Kidney (tissue), 14 donors: ENCODE measurements around the gene HMGN3. TPM values are rescaled to one million over a fixed set of nuclear protein-coding genes. Genes with fewer than 3 reads are reported as not detected.

Experiments
- DNase-seq, 5 donors: peaks; one replicate each; pipeline ENCODE4 v3.0.0-alpha.2; 2013 to 2020
- FAIRE-seq: peaks from 2 replicates; lab custom pipeline; 2012; peaks lifted over from hg19 to GRCh38; lab: Jason Lieb, UNC
- H3K27ac ChIP-seq, 2 donors: one replicate each; pipeline ENCODE4 v1.7.0; 2013; ENCODE audit warnings: low read depth in 2 of 2, low read length in 2 of 2, inconsistent platforms in 1 of 2
- H3K27me3 ChIP-seq: one replicate; pipeline ENCODE4 v1.7.1; 2013; ENCODE audit warnings: low read length, inconsistent platforms; ENCODE audit not compliant: control insufficient read depth, insufficient read depth
- H3K36me3 ChIP-seq, 3 donors: one replicate each; pipeline versions ENCODE4 v1.7.0 to v1.7.1; 2013; ENCODE audit warnings: low read length in 3 of 3, control low read depth in 1 of 3, inconsistent platforms in 1 of 3; ENCODE audit not compliant: insufficient read depth in 3 of 3, control insufficient read depth in 2 of 3
- H3K4me1 ChIP-seq, 3 donors: one replicate each; pipeline versions ENCODE4 v1.7.0 to v1.7.1; 2013; ENCODE audit warnings: low read length in 3 of 3, inconsistent platforms in 1 of 3, low read depth in 1 of 3; ENCODE audit not compliant: control insufficient read depth in 2 of 3, insufficient read depth in 2 of 3
- H3K4me3 ChIP-seq, 3 donors: one replicate each; pipeline versions ENCODE4 v1.7.0 to v1.8.1; 2013; ENCODE audit warnings: low read length in 3 of 3, control low read depth in 1 of 3, inconsistent platforms in 1 of 3
- H3K9ac ChIP-seq, 3 donors: one replicate each; pipeline versions ENCODE4 v1.7.0 to v1.7.1; 2013; ENCODE audit warnings: low read length in 3 of 3, control low read depth in 1 of 3, inconsistent platforms in 1 of 3
- H3K9me3 ChIP-seq, 3 donors: one replicate each; pipeline versions ENCODE4 v1.7.0 to v1.7.1; 2013; ENCODE audit warnings: low read length in 3 of 3, control low read depth in 1 of 3, inconsistent platforms in 1 of 3; ENCODE audit not compliant: control insufficient read depth in 2 of 3, insufficient read depth in 1 of 3
- CTCF ChIP-seq: IDR thresholded peaks from 3 replicates; pipeline ENCODE4 v1.5.1; 2012; ENCODE audit warnings: mild to moderate bottlenecking, moderate library complexity, borderline replicate concordance; ENCODE audit not compliant: insufficient read depth; ENCODE audit errors: extremely low read depth
- intact Hi-C: fragments of 100-400 bp; cut with DNase I; formaldehyde crosslinking; loops from one replicate; pipeline ENCODE4 v1.11.1; 2022
- polyA plus RNA-seq: library from polyadenylated mRNA; stranded (reverse); fragments of 350-450 nt; fragmentation: Illumina TruSeq; extraction: RNeasy Lipid Tissue Mini Kit (QIAGEN cat#74804); gene quantifications from one replicate; pipeline ENCODE4 v1.2.3, GENCODE V29; 2014; ENCODE audit warnings: low read depth, low replicate concordance; ENCODE audit not compliant: insufficient read depth
- total RNA-seq: library from RNA; stranded (reverse); fragmentation: NEBNext Ultra II Directional; extraction: Animal tissue kit (Norgen Biotek cat#: 25700); gene quantifications from one replicate; pipeline ENCODE4 v1.2.1, GENCODE V29; 2021
- donor health status: control.
- donor health status: control.
- donor health status: control.
- donor health status: control.
- donor health status: control.
- donor health status: DM: yes; HTN: yes; CAD: no.
- donor health status: Normal renal cell carcinoma (clear cell type).

Gene HMGN3
- total and polyA plus RNA-seq, 2 donors from 2014 or later, result 110 to 314 TPM

- TF ChIP-seq CTCF, result no peak
- intact Hi-C loops, result no loop called here
- DNase-seq, result no peak
- no peak for FAIRE-seq
- H3K27ac ChIP-seq, result no peak overlapping the region
- peaks cover 0 to 4% (median 0%) of the 10 kb centered on the region in 3 donors for H3K9me3 ChIP-seq
- no peaks in the 10 kb centered on the region for H3K4me1 ChIP-seq
- H3K27me3 ChIP-seq, result no peaks in the 10 kb centered on the region
- no peaks in the 10 kb centered on the region for H3K36me3 ChIP-seq
- H3K4me3 ChIP-seq, result no peak overlapping the region
- no peak overlapping the region for H3K9ac ChIP-seq
Measured at GRCh38 chr6:79263359-79263758, 28.9 kb upstream of the HMGN3 start.

DNA sequence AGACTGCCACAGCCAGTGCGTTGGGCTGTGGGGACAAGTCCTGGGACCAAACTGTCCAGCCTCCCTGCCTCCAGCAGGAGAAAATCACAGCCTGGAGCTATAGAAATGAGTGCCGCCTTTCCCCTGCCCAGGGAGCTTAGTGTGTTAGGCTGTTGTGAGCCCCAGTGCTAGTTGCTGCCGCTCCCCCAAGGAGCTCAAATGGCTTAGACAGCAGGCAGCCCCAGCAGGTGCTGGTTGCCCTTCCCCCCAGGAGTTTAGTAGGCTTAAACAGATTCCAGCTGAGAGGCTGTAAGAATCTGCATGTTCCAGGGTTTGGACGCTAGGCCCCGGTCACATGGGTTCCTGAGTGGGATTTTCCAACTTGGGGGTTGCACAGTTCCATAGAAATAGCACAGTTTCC lies 27.2 kb upstream of the HMGN3 start:
- Histone ChIP-seq H3K27ac (no peak overlapping the region), H3K27me3 (no peaks in the 10 kb centered on the region), H3K4me3 (no peak overlapping the region), H3K4me1 (no peaks in the 10 kb centered on the region), H3K9me3 (peaks cover 0 to 4% (median 0%) of the 10 kb centered on the region in 3 donors), H3K9ac (no peak overlapping the region), H3K36me3 (no peaks in the 10 kb centered on the region)
- FAIRE-seq (no peak), DNase-seq (no peak)
- intact Hi-C loops, result no loop called here
- no peak for TF ChIP-seq CTCF

DNA sequence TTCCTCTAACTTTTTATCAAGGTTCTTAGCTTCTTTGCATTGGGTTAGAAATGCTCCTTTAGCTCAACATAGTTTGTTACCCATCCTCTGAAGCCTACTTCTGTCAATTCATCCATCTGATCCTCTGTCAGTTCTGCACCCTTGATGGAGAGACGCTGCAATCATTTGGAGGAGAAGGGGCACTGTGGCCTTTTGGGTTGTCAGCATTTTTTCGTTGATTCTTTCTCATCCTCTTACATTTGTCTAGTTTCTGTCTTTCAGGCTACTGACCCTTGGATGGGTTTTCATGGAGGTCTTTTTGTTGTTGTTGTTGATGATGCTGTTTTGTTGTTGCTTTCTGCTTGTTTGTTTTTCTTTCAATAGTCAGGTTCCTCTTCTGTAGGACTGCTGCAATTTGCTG lies 26.3 kb upstream of the HMGN3 start:
- Histone ChIP-seq H3K27ac (no peak overlapping the region), H3K9ac (no peak overlapping the region), H3K36me3 (no peaks in the 10 kb centered on the region), H3K4me3 (no peak overlapping the region), H3K27me3 (no peaks in the 10 kb centered on the region), H3K4me1 (no peaks in the 10 kb centered on the region), H3K9me3 (peaks cover 0 to 4% (median 0%) of the 10 kb centered on the region in 3 donors)
- no peak for TF ChIP-seq CTCF
- DNase-seq, result no peak
- intact Hi-C loops, result no loop called here
- FAIRE-seq, result no peak
